Right lobe of liver (tissue), 4 donors: ENCODE measurements around the gene PIK3C2G.

ENCODE experiments used
- CTCF ChIP-seq, 4 donors: fragments of 200-600 bp in 3 of 4; fragments of 450-650 bp in 1 of 4; IDR thresholded peaks; one replicate each; pipeline versions ENCODE4 v1.5.1 to v1.8.0; 2016 to 2022; ENCODE audit warnings: antibody characterized with exemption in 4 of 4, mild to moderate bottlenecking in 2 of 4
- POLR2A ChIP-seq: fragments of 450-650 bp; IDR thresholded peaks from one replicate; pipeline ENCODE4 v1.6.1; 2017; ENCODE audit warnings: antibody characterized with exemption, mild to moderate bottlenecking
- donor health status: DM: no; HTN: no; CAD: no.
- donor health status: DM: no; HTN: no; CAD: no.
- donor health status: DM: no; HTN: yes; CAD: no.

GRCh38 chr12:18483698-18484325 is 222.5 kb downstream of the PIK3C2G start:
- no peak for TF ChIP-seq CTCF (IDR thresholded peaks at IDR 0.05)
- no peak for TF ChIP-seq POLR2A
